ENCODE data around the gene CD38.

DNA sequence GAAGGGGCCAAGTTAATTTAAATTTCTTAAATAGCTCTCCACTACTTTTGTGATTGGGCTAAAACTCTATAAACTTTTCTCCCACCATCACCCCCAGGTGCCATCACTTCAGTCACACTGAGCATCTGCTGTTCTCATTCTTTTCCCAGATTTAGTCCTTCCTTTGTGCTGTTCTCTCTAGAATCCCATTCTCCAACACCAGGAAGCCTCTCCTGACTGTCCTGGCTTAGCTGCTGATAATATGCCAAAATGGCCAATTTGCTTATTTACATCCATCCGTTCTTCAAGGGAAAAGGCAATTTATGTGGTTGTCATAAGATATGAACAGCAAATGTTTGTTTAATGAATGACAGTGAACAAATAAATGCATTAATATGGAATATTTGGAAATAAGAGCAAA is 116.3 kb downstream of the CD38 start:
- TF ChIP-seq FOXP2 (optimal IDR thresholded peaks at IDR 0.05; ENCODE audit: borderline replicate concordance, extremely low read depth, extremely low read length, insufficient read depth), result no peak
- no peak for TF ChIP-seq POLR2AphosphoS5 (IDR thresholded peaks at IDR 0.05; ENCODE audit: low read depth, low read length)
- no peak for TF ChIP-seq REST (IDR thresholded peaks at IDR 0.05; ENCODE audit: insufficient read depth in 1 of 2, low read depth in 2 of 2, low read length in 2 of 2)
- TF ChIP-seq TAF1 (IDR thresholded peaks at IDR 0.05; ENCODE audit: borderline replicate concordance, insufficient read depth, low read length), result no peak
- TF ChIP-seq SIN3A (IDR thresholded peaks at IDR 0.05; ENCODE audit: borderline replicate concordance, insufficient read depth, low read length), result no peak

Data from PFSK-1 (cell line).